OCI-LY7 (cell line): ENCODE results near the gene PRKCA. TPM values are rescaled to one million over a fixed set of nuclear protein-coding genes. Genes with fewer than 3 reads are reported as not detected.
A peak's percentile ranks its signal among the peaks of the same experiment; 100 is the strongest.
"Not testable (repeated sequence)": the region's sequence is repeated elsewhere in the genome, so short reads cannot be mapped to it uniquely, and the experiment has no call there.

Experiments used
- BruUV-seq: library from RNA; stranded (reverse); fragments of 400-500 nt; replicated peaks from 2 replicates; lab custom pipeline; 2021; lab: Mats Ljungman, UMichigan
- CTCF ChIA-PET: fragments of 300-600 bp; sonication (Branson Sonifier 250); formaldehyde crosslinking; loops from one replicate; lab custom pipeline; 2022; ENCODE audit warnings: antibody characterized with exemption; ENCODE audit not compliant: unreplicated experiment; lab: Charles Lee
- POLR2A ChIA-PET: fragments of 300-600 bp; sonication (Branson Sonifier 250); formaldehyde crosslinking; loops from one replicate; lab custom pipeline; 2022; ENCODE audit warnings: antibody characterized with exemption; lab: Charles Lee
- DNase-seq: peaks from one replicate; pipeline ENCODE4 v3.0.0-alpha.2; 2015; ENCODE audit warnings: low spot score
- H2AFZ ChIP-seq: fragments of 200-600 bp; sonication (generic), shearing (Covaris generic); 2 replicates; pipeline ENCODE4 v1.6.1; 2014; ENCODE audit warnings: mild to moderate bottlenecking, antibody characterized with exemption, low read length, moderate library complexity
- H3K27ac ChIP-seq: fragments of 200-600 bp; sonication (generic); 2 replicates; pipeline ENCODE4 v1.5.1; 2014; ENCODE audit warnings: mixed run types, low read depth, mild to moderate bottlenecking, moderate library complexity, low read length, inconsistent platforms; ENCODE audit not compliant: poor library complexity, severe bottlenecking
- H3K36me3 ChIP-seq: fragments of 200-600 bp; sonication (generic); 2 replicates; pipeline ENCODE4 v1.6.1; 2014; ENCODE audit warnings: mild to moderate bottlenecking, antibody characterized with exemption, low read length, moderate library complexity, mixed read lengths; ENCODE audit not compliant: insufficient read depth
- H3K4me1 ChIP-seq: fragments of 200-600 bp; sonication (generic); 2 replicates; pipeline ENCODE4 v1.5.1; 2014; ENCODE audit warnings: mild to moderate bottlenecking, low read length; ENCODE audit not compliant: insufficient read depth, poor library complexity, severe bottlenecking
- H3K4me2 ChIP-seq: fragments of 200-600 bp; sonication (generic); 2 replicates; pipeline ENCODE4 v1.6.1; 2014; ENCODE audit warnings: mild to moderate bottlenecking, low read length
- H3K4me3 ChIP-seq: fragments of 200-600 bp; sonication (generic); 2 replicates; pipeline ENCODE4 v1.5.1; 2014; ENCODE audit warnings: mild to moderate bottlenecking, low read depth, low read length; ENCODE audit not compliant: poor library complexity, severe bottlenecking
- H3K79me2 ChIP-seq: fragments of 200-600 bp; sonication (generic); 2 replicates; pipeline ENCODE4 v1.6.1; 2016; ENCODE audit warnings: low read depth, mild to moderate bottlenecking, low read length, moderate library complexity, mixed read lengths; ENCODE audit not compliant: insufficient read depth
- H3K9me2 ChIP-seq: fragments of 200-600 bp; sonication (generic); 2 replicates; pipeline ENCODE4 v1.6.1; 2016; ENCODE audit warnings: mild to moderate bottlenecking, low read length, mixed read lengths; ENCODE audit not compliant: insufficient read depth
- H3K9me3 ChIP-seq: fragments of 200-600 bp; sonication (generic); 2 replicates; pipeline ENCODE4 v1.6.1; 2014; ENCODE audit warnings: mild to moderate bottlenecking, mixed run types, low read length, mixed read lengths
- H4K20me1 ChIP-seq: fragments of 200-600 bp; sonication (generic); 2 replicates; pipeline ENCODE4 v1.6.1; 2014; ENCODE audit warnings: mild to moderate bottlenecking, antibody characterized with exemption, low read length, moderate library complexity, mixed read lengths; ENCODE audit not compliant: insufficient read depth
- EZH2phosphoT487 ChIP-seq: fragments of 200-600 bp; sonication (generic); IDR thresholded peaks from 2 replicates; pipeline ENCODE4 v1.6.1; 2018; ENCODE audit warnings: low read depth, borderline replicate concordance, mild to moderate bottlenecking, mixed run types, antibody characterized with exemption, low read length, moderate library complexity, mixed read lengths
- intact Hi-C: fragments of 100-400 bp; cut with micrococcal nuclease; formaldehyde crosslinking; loops from one replicate; pipeline ENCODE4 v1.10.0; 2022; ENCODE audit not compliant: unreplicated experiment
- total RNA-seq, 2 experiments: library from RNA; depleted of rRNA in 1 of 2; stranded (reverse); fragments of >200 nt in 1 of 2; shearing (Covaris generic) in 1 of 2; gene quantifications; 2 replicates each; pipeline ENCODE4 v1.2.3, GENCODE V29; 2014 to 2022
- TF ChIP-seq, protein P1 (sequence below): fragments of 200-600 bp; sonication (generic); conservative IDR thresholded peaks from 2 replicates; pipeline ENCODE4 v1.5.1; 2014; ENCODE audit warnings: mild to moderate bottlenecking, antibody characterized with exemption, low read length, moderate library complexity, mixed read lengths

The PRKCA gene
- total RNA-seq, 2 experiments from 2014 or later: 6.6 to 32.1 TPM

DNA sequence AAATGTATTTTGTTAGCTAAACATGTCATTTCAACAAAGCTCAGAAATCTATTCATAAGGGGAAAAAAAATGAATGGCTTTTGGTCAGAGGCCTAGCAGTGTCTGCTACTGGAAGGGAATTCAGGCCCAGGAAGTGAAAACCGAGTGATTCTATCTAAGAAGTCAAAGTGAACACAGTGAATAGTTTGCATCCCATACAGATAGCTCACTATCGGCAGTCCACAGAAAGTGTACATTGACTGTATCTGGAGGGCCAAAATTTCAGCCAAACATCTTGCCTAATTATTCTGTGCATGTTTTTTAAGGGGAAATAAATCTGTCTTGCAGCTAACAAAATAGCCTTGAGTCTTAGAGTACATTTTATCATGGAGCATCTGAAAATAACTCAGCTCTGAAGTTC, 318.1 kb downstream of the PRKCA start:
- intact Hi-C loops: no loop called here
- Histone ChIP-seq H3K4me3 (no peak overlapping the region), H2AFZ (no peak overlapping the region), H3K9me2 (no peaks in the 10 kb centered on the region), H3K9me3 (no peaks in the 10 kb centered on the region), H4K20me1 (no peaks in the 10 kb centered on the region), H3K36me3 (no peaks in the 10 kb centered on the region), H3K4me2 (no peak overlapping the region), H3K27ac (no peak overlapping the region), H3K79me2 (no peaks in the 10 kb centered on the region), H3K4me1 (no peaks in the 10 kb centered on the region)
- no peak for DNase-seq
- no peak for TF ChIP-seq EZH2phosphoT487
- TF ChIP-seq, protein P1, sequence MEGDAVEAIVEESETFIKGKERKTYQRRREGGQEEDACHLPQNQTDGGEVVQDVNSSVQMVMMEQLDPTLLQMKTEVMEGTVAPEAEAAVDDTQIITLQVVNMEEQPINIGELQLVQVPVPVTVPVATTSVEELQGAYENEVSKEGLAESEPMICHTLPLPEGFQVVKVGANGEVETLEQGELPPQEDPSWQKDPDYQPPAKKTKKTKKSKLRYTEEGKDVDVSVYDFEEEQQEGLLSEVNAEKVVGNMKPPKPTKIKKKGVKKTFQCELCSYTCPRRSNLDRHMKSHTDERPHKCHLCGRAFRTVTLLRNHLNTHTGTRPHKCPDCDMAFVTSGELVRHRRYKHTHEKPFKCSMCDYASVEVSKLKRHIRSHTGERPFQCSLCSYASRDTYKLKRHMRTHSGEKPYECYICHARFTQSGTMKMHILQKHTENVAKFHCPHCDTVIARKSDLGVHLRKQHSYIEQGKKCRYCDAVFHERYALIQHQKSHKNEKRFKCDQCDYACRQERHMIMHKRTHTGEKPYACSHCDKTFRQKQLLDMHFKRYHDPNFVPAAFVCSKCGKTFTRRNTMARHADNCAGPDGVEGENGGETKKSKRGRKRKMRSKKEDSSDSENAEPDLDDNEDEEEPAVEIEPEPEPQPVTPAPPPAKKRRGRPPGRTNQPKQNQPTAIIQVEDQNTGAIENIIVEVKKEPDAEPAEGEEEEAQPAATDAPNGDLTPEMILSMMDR: no peak
- POLR2A ChIA-PET: interaction anchor here (0.8 to 1.3 kb wide), 4 partner anchors 9 to 77 kb away, joined by 3 to 4 read pairs (median 4); no protein-coding TSS in a partner anchor
- no TSS peak for BruUV-seq
- CTCF ChIA-PET: no interaction called here

DNA sequence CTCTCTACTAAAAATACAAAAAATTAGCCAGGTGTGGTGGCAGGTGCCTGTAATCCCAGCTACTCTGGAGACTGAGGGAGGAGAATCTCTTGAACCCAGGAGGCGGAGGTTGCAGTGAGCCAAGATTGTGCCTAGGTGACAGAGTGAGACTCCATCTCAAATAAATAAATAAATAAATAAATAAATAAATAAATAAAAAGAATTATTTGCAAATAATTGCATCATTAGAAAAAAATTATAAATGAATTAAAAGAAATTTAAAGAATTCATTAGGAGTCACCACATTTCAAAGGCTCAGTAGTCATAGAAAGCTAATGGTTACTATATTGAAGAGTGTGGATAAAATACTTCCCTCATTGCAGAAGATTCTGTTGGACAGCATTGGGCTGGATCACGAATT, 322.2 kb downstream of the PRKCA start:
- H3K9me2 ChIP-seq, H3K79me2 ChIP-seq, POLR2A ChIA-PET, H3K4me1 ChIP-seq, H3K4me2 ChIP-seq, H3K27ac ChIP-seq, H4K20me1 ChIP-seq, BruUV-seq, H3K36me3 ChIP-seq, H2AFZ ChIP-seq, H3K9me3 ChIP-seq, DNase-seq, H3K4me3 ChIP-seq, CTCF ChIA-PET: not testable (repeated sequence)
- intact Hi-C loops: loop anchor here (1.0 kb wide), 1 partner anchor 369 kb away; no protein-coding TSS in a partner anchor

DNA sequence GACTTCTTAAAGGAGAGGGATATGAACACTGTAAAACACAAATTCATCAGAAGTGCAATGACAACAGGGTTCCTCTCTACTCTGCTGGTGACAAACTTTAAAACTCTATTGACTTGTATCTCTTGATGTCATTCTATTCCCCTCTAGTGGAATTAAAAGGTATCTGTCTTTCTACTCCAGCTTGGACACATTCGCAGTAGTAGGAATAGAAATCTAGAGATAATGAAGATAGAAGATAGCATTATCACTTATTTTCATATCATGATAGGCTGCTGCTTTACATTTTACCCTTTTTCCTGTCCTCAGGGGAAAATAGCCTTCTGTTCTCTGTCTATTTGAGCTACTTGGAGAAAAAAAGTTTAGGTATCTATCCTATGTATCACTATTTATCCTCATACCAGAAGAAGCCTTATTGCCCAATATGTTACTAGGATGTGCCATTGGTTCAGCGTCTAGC, 322.9 kb downstream of the PRKCA start:
- Histone ChIP-seq H3K27ac (no peak overlapping the region), H3K4me1 (no peaks in the 10 kb centered on the region), H3K9me3 (no peaks in the 10 kb centered on the region), H3K4me2 (no peak overlapping the region), H4K20me1 (no peaks in the 10 kb centered on the region), H3K4me3 (no peak overlapping the region), H3K9me2 (no peaks in the 10 kb centered on the region), H3K79me2 (no peaks in the 10 kb centered on the region), H3K36me3 (no peaks in the 10 kb centered on the region), H2AFZ (no peak overlapping the region)
- POLR2A ChIA-PET: interaction anchor here (0.9 kb wide), 1 partner anchor 10 kb away, joined by 3 read pairs; no protein-coding TSS in a partner anchor
- CTCF ChIA-PET: no interaction called here
- intact Hi-C loops: loop anchor here (1.0 kb wide), 1 partner anchor 370 kb away; no protein-coding TSS in a partner anchor
- no TSS peak for BruUV-seq
- no peak for TF ChIP-seq EZH2phosphoT487
- TF ChIP-seq, protein P1: peak; percentile 73
- DNase-seq: peak; percentile 32
